Measurements from ENCODE around the gene CASP3.
A peak's percentile ranks its signal among the peaks of the same experiment; 100 is the strongest.

The CASP3 gene

DNA sequence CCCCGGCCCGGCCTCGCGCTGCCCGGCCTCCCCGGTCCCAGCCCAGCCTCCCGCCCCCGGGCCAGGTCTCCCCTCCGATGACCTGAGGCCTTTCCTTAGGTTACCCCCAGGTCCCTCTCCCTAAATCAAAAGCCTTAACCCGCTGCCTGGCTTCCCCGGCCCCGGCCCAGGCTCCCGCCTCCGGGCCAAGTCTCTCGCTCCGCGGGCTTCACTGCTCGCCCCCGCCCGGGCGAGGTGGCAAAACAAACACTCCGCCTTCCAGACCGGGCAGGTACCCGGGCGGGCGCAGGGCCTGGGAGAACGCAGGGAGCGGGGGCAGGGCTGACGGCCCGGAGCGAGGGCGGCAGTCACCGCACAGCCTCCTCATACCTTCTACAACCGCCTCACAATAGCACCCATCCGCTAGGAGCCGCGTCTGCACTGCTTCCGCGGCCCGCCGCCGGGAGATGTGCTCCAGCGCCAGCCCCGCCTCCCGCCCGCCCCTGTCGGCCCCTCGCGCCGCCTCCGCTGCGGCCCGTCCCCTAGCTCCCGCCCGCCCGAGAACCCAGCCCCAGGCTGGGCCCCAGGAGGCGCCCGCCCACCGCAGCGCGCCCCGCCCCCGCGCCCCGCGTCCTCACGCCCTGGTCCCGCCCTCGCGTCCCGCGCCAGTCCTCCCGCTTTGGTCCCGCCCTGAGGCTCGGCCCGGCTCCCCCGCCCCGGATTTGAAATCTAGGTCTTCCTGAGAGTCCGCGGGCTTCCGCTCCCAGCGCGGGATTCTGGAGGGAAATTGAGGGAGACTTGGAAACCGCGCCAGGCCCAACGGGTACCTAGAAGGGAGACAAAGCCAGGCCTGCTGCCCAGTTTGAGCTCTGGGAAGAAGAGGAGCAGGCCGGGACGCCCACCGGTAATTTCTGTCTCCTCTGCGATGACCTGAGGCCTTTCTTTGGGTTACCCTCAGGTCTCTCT is at the start of gene CASP3, which contains the start of gene PRIMPOL:
Gene CASP3 (minus strand): TSS at position 422 of the 945 bp plus-strand sequence. CDS start 10,994 bp downstream, outside the sequence.
Gene PRIMPOL (plus strand): TSS at position 713 of the 945 bp plus-strand sequence. CDS start 7,403 bp downstream, outside the sequence.
- DNase-seq (ENCODE audit: low read depth), result peak; percentile 95

- no peak for DNase-seq (ENCODE audit: low read depth)
These were observed 48.7 kb upstream of the CASP3 start for GRCh38 chr4:184697956-184698355.

GRCh38 chr4:184695178-184695896 is 46.1 kb upstream of the CASP3 start:
- DNase-seq (ENCODE audit: low read depth), result no peak

- no peak for DNase-seq (ENCODE audit: low read depth)
These were observed 45.2 kb upstream of the CASP3 start for GRCh38 chr4:184694412-184694956.

DNA sequence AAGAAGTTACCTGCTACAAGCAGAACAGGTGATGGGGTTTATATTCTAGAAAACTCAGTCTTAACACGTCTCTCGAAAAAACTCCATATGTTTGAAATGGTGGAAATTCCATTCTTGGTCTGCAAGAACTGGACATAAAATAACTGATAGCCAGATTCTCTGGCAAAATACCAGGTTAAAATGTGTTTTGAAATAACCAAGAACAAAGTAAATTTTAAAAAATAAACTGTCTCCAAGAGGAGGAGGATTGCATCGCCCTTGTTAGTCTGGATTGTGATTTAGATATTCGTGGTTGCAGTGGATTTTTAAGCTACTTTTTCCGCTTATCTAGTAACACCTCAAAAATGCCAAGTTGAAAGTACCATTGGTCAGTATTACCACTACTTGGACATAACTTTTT is 43.8 kb upstream of the CASP3 start:
- DNase-seq (ENCODE audit: low read depth), result no peak

GRCh38 chr4:184689681-184690080 is 40.4 kb upstream of the CASP3 start:
- no peak for DNase-seq (ENCODE audit: low read depth)

- DNase-seq (ENCODE audit: low read depth), result no peak
These were observed 39.2 kb upstream of the CASP3 start for GRCh38 chr4:184688447-184688846.

GRCh38 chr4:184688005-184688404 is 38.8 kb upstream of the CASP3 start:
- DNase-seq (ENCODE audit: low read depth), result no peak

DNA sequence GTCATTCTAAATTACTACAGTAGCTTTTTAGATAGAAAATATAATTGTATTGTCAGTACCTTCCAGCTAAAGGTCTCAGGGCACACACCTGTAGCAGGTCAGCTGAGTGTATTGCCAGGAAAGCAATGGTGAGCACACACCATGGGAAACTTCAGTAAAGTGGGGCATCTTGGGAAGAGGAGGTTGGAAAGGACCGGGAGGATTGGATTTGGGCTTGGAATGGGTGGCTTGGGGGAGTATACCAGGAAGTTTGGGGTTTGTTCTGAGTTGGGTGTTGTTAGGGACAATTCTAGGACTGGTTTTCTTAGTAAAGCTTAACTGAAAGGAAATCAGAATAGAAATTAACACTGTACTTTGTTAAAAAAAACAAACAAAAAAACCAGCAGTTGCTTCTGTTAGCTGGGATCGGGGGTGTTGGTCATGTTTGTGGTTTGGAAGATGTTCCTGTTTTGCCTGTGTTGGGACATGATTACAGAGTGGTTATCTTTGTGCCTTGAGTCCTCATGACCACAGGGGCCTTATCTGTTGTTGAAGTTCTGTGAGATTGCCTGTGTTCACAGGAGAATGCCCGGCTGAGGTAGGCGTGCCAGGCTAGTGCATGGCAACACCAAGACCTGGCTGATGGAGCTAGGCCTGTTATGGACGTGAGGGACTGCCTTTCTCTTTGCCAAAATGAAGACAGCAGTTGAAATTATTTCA is 35.4 kb upstream of the CASP3 start:
- no peak for DNase-seq (ENCODE audit: low read depth)

GRCh38 chr4:184681916-184682315 is 32.7 kb upstream of the CASP3 start:
- DNase-seq (ENCODE audit: low read depth), result no peak

- no peak for DNase-seq (ENCODE audit: low read depth)
These were observed 31.5 kb upstream of the CASP3 start for GRCh38 chr4:184680698-184681097.

DNA sequence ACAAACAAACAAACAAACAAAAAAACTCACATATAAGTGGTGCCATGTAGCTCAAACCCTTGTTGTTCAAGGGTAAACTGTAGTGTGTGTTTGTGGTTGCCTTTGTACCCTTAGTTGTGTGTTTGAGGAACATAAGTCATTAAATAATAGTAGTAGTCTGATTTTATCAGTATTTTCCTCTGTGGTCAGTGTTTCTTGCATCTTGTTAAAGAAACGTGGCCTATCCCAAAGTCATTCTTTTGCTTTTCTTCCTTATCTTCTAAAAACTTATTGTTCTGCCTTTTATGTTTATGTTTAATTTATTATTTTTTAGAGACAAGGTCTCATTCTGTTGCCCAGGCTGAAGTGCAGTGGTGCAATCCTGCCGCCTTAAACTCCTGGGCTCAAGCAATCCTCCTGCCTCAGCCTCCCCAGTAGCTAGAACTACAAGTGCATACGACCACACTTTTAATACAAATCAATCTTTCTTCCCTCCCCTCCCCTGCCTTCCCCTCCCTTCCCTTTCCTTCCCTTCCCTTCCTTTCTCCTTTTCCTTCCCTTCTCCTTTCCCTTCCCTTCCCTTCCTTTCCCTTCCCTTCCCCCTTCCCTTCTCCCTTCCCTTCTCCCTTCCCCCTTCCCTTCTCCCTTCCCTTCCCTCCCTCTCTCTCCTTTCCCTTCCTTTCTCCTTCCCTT is 26.7 kb upstream of the CASP3 start:
- no peak for DNase-seq (ENCODE audit: low read depth)

- no peak for DNase-seq (ENCODE audit: low read depth)
These were observed 25.8 kb upstream of the CASP3 start for GRCh38 chr4:184675018-184675417.

- DNase-seq (ENCODE audit: low read depth), result no peak
These were observed 24.8 kb upstream of the CASP3 start for GRCh38 chr4:184674011-184674410.

- DNase-seq (ENCODE audit: low read depth), result no peak
These were observed 23.5 kb upstream of the CASP3 start for GRCh38 chr4:184672741-184673140.

- no peak for DNase-seq (ENCODE audit: low read depth)
These were observed 21.9 kb upstream of the CASP3 start for GRCh38 chr4:184671101-184671500.

DNA sequence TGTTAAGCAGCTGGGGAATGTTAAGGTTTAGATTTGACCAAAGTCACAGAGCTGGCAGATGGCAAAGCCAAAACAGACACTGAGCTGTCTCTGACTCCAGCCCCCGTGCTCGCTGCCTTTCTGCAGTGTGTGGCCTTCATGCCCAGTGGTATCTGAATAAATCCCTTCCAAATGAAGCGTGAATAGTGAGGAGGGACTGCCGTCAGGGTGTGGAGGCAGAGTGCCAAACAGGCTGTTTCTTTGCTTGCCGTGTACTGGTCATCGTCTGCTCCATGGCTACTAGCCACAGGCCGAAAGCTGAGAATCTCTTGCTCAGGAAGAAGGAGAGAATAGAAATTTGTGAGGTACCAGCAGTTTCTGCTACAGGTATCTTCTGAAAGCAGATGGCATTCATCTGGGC is 20.0 kb upstream of the CASP3 start:
- no peak for DNase-seq (ENCODE audit: low read depth)

GRCh38 chr4:184668511-184669114 is 19.4 kb upstream of the CASP3 start:
- DNase-seq (ENCODE audit: low read depth), result no peak

- no peak for DNase-seq (ENCODE audit: low read depth)
These were observed 18.8 kb upstream of the CASP3 start for GRCh38 chr4:184668096-184668495.

GRCh38 chr4:184666670-184667069 is 17.4 kb upstream of the CASP3 start:
- DNase-seq (ENCODE audit: low read depth), result no peak

All from stimulated activated CD4-positive, alpha-beta T cell treated with anti-CD3 and anti-CD28 coated beads, Interleukin-2, amount 100 ng/mL, for 4 hours (primary cell).